RWPE1 (cell line): ENCODE measurements around the gene UFM1.

ENCODE experiments used
- CTCF ChIA-PET: fragments of 350-600 bp; sonication (Branson Sonifier 250); formaldehyde crosslinking; extraction: SDS; loops from one replicate; lab custom pipeline; 2021; lab: Yijun Ruan, JAX
- POLR2A ChIA-PET: fragments of 400-600 bp; formaldehyde crosslinking; extraction: SDS; loops from one replicate; lab custom pipeline; 2020; ENCODE audit warnings: antibody characterized with exemption; ENCODE audit not compliant: low non-redundant PET; lab: Yijun Ruan, JAX
- DNase-seq: peaks from one replicate; pipeline ENCODE4 v3.0.0; 2012; ENCODE audit warnings: low spot score
- H3K27ac ChIP-seq: fragments of 450-650 bp; 2 replicates; pipeline ENCODE4 v1.5.1; 2017
- CTCF ChIP-seq: fragments of 450-650 bp; conservative IDR thresholded peaks from 2 replicates; pipeline ENCODE4 v1.5.1; 2017; ENCODE audit warnings: low read depth, mild to moderate bottlenecking

The UFM1 gene

GRCh38 chr13:38372820-38373383, 23.3 kb downstream of the UFM1 start:
- no peak overlapping the region for H3K27ac ChIP-seq
- DNase-seq, result no peak
- no peak for TF ChIP-seq CTCF
- ChIA-PET CTCF (no interaction called here), POLR2A (no interaction called here)

GRCh38 chr13:38376546-38376945, 26.9 kb downstream of the UFM1 start:
- no peak for DNase-seq
- H3K27ac ChIP-seq, result no peak overlapping the region
- POLR2A ChIA-PET, result no interaction called here
- TF ChIP-seq CTCF, result no peak
- CTCF ChIA-PET, result interaction anchor here (0.6 kb wide), 2 partner anchors 21 to 26 kb away, joined by 3 to 4 read pairs; no protein-coding TSS in a partner anchor

GRCh38 chr13:38381890-38382289, 32.2 kb downstream of the UFM1 start:
- CTCF ChIA-PET, result no interaction called here
- H3K27ac ChIP-seq, result no peak overlapping the region
- POLR2A ChIA-PET, result no interaction called here
- no peak for TF ChIP-seq CTCF
- no peak for DNase-seq

- no peak overlapping the region for H3K27ac ChIP-seq
- TF ChIP-seq CTCF, result no peak
- POLR2A ChIA-PET, result no interaction called here
- CTCF ChIA-PET, result no interaction called here
- no peak for DNase-seq
Observed at GRCh38 chr13:38382946-38383345, 33.3 kb downstream of the UFM1 start.

- POLR2A ChIA-PET, result no interaction called here
- no peak for DNase-seq
- TF ChIP-seq CTCF, result no peak
- H3K27ac ChIP-seq, result no peak overlapping the region
- CTCF ChIA-PET, result interaction anchor here (0.6 kb wide), 1 partner anchor 15 kb away, joined by 3 read pairs; no protein-coding TSS in a partner anchor
Observed at GRCh38 chr13:38384171-38384570, 34.5 kb downstream of the UFM1 start.

GRCh38 chr13:38385153-38385891, 35.7 kb downstream of the UFM1 start:
- no peak overlapping the region for H3K27ac ChIP-seq
- no peak for DNase-seq
- CTCF ChIA-PET, result interaction anchor here (0.6 kb wide), 1 partner anchor 14 kb away, joined by 3 read pairs; no protein-coding TSS in a partner anchor
- POLR2A ChIA-PET, result no interaction called here
- TF ChIP-seq CTCF, result no peak
